GM10266 (cell line): Measurements from ENCODE around the gene EXOG.

Source experiments
- DNase-seq: peaks from one replicate; pipeline ENCODE4 v3.0.0; 2012; ENCODE audit errors: extremely low spot score
- TF ChIP-seq, protein P1 (sequence below): IDR thresholded peaks from 2 replicates; pipeline ENCODE4 v1.5.1; 2012; ENCODE audit warnings: mild to moderate bottlenecking, low read depth; ENCODE audit not compliant: control insufficient read depth, insufficient read depth; ENCODE audit errors: missing control alignments

Gene EXOG

DNA sequence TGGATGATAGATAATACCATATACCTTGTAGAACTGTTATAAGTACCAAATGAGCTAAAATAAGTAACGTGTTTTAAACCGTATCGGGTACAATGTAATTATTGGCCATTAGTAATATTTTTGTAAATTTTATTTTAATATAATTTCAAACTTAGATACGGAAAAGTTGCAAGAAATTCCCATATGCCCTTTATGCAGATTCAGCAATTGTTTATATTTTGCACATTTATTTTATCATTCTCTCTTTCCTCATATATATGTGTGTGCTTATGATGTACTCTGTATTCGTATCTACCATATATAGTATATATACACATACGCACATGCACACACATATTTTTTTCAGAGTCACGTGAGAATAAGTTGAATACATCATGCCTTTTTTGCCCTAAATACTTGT, 38.5 kb downstream of the EXOG start:
- DNase-seq: no peak
- TF ChIP-seq, protein P1, sequence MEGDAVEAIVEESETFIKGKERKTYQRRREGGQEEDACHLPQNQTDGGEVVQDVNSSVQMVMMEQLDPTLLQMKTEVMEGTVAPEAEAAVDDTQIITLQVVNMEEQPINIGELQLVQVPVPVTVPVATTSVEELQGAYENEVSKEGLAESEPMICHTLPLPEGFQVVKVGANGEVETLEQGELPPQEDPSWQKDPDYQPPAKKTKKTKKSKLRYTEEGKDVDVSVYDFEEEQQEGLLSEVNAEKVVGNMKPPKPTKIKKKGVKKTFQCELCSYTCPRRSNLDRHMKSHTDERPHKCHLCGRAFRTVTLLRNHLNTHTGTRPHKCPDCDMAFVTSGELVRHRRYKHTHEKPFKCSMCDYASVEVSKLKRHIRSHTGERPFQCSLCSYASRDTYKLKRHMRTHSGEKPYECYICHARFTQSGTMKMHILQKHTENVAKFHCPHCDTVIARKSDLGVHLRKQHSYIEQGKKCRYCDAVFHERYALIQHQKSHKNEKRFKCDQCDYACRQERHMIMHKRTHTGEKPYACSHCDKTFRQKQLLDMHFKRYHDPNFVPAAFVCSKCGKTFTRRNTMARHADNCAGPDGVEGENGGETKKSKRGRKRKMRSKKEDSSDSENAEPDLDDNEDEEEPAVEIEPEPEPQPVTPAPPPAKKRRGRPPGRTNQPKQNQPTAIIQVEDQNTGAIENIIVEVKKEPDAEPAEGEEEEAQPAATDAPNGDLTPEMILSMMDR: no peak

- no peak for DNase-seq
- TF ChIP-seq, protein P1: no peak
These were observed 40.5 kb downstream of the EXOG start for GRCh38 chr3:38536671-38537070.

GRCh38 chr3:38538773-38539353, 42.7 kb downstream of the EXOG start:
- TF ChIP-seq, protein P1: no peak
- no peak for DNase-seq

DNA sequence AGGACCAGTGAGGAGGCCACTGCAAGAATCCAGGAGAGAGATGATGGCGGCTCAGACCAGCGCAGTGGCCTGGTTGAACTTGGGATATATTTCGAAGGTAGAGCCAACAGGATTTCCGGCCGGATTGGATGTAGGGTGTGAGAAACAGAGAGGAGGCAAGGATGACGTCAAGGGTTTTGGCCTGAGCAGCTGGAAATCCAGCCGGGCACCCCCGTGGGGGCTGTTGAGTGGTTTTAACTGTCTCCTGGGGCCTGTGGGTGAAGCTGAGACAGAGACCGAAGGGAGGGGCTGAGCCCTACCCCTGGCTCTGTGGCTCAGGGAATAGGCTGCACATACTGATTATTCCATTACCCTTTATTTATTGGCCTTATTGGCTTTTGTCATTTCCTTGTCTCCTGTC, 45.7 kb downstream of the EXOG start:
- no peak for DNase-seq
- TF ChIP-seq, protein P1: no peak

- no peak for DNase-seq
- TF ChIP-seq, protein P1: no peak
These were observed 46.5 kb downstream of the EXOG start for GRCh38 chr3:38542401-38543298.

DNA sequence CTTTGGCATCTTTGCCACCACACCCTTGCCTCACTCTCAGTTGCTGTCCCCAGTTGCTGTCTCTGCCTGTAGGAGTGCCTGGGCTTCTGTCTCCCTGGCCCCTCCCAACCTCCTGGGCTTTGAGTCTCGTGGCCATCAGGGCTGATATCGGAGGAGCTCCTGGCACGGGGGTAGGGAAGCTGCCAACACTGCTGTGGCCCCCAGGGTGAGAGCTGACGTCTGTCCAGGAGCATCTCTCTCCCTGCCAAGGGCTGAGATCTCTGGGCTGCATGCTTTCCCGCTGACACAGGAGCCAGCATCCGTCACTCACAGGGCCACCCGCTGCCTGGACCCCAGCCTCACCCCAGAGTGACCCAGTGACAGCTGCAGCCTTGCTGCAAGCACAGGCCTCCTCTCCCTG, 47.4 kb downstream of the EXOG start:
- DNase-seq: no peak
- TF ChIP-seq, protein P1: no peak

DNA sequence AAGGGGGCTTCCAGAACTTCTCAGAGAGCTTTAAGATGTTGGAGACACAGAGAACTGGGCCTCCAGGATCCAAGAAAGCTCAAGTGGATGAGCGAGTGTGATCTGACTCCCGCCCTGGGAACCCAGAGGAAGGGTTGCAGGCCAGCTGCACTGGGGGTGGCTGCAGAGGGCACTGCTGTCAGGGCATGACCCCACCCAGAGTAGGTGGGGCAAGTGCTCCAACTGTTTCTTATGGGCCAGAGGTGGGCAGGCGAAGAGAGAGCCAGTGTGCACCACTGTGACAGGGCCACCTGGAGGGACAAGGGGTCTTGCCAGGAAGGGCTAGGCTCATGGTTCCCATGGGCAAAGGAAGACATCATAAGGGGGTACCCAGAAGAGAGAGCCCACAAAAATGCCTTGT, 48.8 kb downstream of the EXOG start:
- DNase-seq: no peak
- TF ChIP-seq, protein P1: no peak
